ENCODE measurements around the gene SPAG6.
"Not testable (repeated sequence)": the region's sequence is repeated elsewhere in the genome, so short reads cannot be mapped to it uniquely, and the experiment has no call there.

SPAG6 gene

DNA sequence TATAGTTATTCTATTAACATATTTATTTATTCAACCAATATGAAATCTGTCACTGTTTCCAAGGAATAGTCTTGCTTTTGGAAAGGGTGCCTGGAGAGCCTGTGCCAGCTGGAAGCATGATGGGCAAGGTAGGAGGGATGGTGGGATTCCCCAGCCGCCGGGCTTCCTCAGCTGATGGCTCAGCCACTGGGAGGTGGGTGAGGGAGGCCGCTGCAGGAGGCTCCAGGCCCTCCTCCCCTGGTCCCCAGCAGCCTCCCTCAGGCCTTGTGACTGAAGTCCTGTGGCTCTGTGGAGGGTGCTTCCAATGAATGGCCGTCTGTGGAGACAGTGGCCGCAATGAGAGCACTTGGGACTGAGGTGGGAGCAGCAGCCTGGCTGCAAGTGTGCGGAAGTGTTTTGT is 27.0 kb downstream of the SPAG6 start:
- no peak for DNase-seq (ENCODE audit: low read depth)

DNA sequence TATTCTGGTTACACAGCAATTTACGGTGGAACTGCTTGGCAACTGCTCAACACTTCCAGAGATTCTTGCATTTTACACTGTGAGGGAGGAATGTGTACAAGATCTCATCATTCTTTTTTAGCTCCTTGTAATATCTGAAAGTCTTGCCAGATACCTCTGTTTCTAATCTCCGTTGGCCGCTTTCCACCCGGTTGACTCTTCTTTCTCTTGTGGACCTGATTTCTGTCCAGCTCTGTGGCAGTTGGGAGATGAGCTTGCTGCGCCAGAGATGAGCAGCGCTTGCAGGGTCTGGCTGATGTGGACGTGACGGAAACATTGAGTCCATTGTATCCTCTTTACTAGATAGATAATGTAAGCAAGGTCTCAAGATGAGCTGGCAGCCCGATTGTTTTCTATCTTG is 27.6 kb downstream of the SPAG6 start:
- DNase-seq (ENCODE audit: low read depth), result no peak

DNA sequence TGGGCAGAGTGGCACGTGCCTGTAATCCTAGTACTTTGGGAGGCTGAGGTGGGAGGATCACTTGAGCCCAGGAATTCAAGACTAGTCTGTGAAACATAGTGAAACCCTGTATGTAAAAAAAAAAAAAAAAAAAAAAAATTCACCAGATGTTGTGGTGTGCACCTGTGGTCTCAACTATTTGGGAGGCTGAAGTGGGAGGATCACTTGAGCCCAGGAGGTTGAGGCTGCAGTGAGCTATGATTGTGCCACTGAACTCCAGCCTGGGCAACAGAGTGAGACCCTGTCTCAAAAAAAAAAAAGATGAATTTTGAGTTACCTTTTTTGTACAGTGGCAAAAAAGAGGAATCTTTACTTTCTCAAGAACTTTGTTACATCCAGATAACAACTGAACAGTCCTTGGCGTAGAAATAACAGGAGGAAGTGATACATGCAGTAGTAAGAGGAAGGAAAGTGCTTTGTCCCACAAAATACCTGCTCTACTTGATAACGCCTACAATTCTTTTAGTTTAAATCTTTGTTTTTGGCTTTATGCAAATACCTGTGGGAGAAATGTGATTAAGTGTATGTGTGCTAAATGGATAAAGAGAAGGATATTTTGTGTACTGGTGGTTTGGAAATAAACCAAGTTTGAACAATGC is 29.3 kb downstream of the SPAG6 start:
- DNase-seq (ENCODE audit: low read depth), result no peak

DNA sequence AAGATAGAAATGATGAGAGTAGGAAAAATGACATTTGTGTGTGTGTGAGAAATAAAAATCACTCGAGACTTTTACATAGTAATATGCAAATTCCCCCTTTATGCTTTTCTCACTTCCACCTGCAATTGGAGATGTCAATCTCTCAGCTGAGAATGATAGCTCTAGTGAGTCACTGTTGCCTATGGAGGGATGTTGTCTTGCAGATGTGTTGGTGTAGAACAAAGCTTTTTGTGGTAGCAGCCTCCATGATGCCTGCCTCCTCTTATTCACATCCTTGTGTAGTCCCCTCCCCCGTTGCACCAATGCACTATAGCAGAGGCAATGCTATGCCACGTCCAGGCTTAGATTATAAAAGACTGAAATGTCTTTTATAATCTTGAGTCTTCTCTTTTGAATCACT is 33.8 kb downstream of the SPAG6 start:
- DNase-seq (ENCODE audit: low read depth), result no peak

DNA sequence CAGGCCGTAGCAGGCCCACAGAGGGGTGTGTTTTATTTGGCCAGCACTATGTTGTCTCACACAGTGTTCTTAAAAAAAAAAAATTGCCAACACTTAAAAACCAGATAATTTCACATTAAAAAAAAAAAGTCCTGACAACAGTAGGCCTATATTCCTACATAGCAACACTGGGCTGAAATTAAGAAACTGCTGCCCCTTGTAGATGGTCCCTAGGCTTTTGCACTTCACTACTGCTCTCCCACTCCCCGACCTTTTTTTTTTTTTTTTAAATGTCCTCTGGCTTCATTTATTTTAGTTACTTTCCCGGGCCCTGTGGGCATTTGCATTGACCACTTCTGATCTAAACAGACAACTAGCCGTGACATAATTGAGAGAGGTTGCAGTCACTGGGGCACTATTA is 36.0 kb downstream of the SPAG6 start:
- no peak for DNase-seq (ENCODE audit: low read depth)

DNA sequence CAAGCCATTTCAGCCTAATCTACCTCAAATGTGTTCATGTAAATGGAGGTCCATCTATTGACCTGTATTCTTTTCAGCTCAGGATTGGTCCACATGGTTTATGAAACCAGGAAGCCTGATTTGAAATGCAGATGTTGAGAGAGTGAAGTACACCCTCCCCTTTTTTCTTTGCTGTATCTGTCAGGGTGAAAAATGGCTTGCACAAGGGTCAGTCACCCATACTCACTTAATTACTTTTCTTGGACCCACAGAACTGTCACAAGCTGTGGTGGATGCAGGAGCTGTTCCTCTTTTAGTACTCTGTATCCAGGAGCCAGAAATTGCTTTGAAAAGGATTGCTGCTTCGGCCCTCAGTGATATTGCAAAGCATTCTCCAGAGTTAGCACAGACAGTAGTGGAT is 41.2 kb downstream of the SPAG6 start:
- no peak for DNase-seq (ENCODE audit: low read depth)

DNA sequence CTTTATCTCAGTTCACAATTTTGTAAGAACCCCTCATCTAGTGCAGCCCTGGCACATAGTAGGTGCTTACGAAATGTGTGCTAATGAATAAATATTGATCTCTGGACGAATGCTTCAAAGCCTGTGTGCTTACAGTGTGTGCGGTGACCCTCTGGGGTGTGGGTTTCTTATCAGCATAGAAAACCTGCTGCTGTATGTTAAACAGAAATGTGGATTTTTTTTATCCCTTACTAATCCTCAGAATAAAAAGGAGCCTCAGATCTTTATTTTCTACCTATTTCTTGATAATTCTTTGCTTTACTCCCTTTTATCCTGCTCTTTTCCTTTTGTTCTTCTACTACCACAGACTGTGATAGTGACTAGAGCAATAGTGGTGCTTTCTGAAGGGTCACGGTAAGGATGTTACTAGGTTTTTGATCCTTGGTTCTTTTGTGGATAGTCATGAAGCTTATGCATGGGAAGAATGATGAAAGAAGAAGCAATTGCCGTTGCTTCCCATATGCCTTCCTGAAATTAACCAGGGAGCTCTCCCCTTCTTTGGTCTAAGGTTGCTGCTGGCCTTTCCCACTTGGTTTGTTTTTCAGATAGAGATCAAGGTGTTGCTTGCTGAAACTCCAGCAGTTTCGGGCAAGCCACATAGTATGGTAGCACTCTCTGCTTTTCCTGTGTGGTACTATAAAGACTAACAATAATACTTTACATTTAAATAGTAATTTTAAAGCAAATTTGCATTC is 44.7 kb downstream of the SPAG6 start:
- no peak for DNase-seq (ENCODE audit: low read depth)

DNA sequence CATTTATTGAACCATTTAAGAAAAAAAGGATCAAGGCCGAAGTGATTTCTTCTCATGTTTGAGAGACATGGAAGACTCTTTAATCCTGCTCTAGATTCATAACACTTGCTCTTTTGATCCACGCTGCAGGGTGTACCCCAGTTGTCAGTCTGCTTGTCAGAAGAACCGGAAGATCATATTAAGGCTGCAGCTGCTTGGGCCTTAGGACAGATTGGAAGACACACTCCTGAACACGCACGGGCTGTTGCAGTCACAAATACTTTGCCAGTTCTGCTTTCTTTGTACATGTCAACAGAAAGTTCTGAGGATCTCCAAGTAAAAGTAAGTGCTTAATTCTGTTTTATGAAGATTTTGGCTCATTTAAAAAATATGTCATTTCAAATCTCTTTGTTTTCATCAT is 46.3 kb downstream of the SPAG6 start:
- no peak for DNase-seq (ENCODE audit: low read depth)

DNA sequence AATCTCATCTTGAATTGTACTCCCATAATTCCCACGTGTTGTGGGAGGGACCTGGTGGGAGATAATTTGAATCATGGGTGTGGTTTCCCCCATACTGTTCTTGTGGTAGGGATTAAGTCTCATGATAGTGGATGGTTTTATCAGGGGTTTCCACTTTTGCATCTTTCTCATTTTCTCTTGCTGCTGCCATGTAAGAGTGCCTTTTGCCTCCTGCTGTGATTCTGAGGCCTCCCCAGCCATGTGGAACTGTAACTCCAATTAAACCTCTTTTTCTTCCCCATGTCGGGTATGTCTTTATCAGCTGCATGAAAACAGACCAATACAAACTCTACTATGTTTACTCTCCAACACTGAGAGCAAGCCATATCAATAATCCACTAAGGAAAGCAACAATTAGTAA is 50.9 kb downstream of the SPAG6 start:
- DNase-seq (ENCODE audit: low read depth), result not testable (repeated sequence)

DNA sequence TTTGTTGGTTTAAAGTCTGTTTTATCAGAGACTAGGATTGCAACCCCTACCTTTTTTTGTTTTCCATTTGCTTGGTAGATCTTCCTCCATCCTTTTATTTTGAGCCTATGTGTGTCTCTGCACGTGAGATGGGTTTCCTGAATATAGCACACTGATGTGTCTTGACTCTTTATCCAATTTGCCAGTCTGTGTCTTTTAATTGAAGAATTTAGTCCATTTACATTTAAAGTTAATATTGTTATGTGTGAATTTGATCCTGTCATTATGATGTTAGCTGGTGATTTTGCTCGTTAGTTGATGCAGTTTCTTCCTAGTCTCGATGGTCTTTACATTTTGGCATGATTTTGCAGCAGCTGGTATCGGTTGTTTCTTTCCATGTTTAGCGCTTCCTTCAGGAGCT is 61.6 kb downstream of the SPAG6 start:
- not testable (repeated sequence) for DNase-seq (ENCODE audit: low read depth)

DNA sequence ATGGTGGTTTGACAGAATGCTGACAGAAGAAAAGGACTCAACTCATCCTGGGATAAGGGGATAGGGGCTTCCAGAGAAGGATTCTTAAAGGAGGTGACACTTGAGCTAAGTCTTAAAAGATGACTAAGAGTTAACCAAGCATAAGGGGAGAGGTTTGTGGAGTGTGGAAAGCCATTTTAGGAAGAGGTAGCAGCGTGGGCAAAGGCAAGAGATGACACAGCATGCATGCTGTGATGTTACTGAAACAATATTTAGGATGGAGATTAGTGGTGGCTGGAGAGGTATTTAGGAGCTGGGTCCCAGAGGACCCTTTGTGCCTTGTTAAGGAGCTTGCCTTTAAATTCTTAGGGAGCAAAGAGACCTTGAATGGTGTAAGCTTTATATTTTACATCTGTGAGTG is 65.1 kb downstream of the SPAG6 start:
- DNase-seq (ENCODE audit: low read depth), result no peak

DNA sequence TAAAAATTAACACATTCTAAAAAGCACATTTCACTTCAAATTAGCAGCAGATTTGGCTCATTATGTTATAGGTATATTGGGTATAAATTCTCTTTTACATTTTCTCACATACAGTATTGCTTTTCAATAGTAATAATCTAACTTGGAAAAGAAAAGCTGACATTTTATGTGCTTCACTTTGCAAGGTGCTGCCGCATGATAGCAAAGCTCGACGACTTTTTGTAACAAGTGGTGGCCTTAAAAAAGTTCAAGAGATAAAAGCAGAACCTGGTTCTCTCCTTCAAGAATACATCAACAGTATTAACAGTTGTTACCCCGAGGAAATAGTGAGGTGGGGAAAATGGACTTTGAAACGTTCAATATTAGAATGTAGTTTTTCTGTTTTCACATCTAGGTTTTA is 65.5 kb downstream of the SPAG6 start:
- DNase-seq (ENCODE audit: low read depth), result no peak

GRCh38 chr10:22414146-22414545 is 68.8 kb downstream of the SPAG6 start:
- no peak for DNase-seq (ENCODE audit: low read depth)

GRCh38 chr10:22415072-22415471 is 69.8 kb downstream of the SPAG6 start:
- no peak for DNase-seq (ENCODE audit: low read depth)

- DNase-seq (ENCODE audit: low read depth), result no peak
Observed at GRCh38 chr10:22417736-22418268, 72.5 kb downstream of the SPAG6 start.

GRCh38 chr10:22420787-22421517 is 75.7 kb downstream of the SPAG6 start:
- no peak for DNase-seq (ENCODE audit: low read depth)

- DNase-seq (ENCODE audit: low read depth), result no peak
Observed at GRCh38 chr10:22426653-22427052, 81.4 kb downstream of the SPAG6 start.

GRCh38 chr10:22427101-22427500 is 81.8 kb downstream of the SPAG6 start:
- DNase-seq (ENCODE audit: low read depth), result no peak

DNA sequence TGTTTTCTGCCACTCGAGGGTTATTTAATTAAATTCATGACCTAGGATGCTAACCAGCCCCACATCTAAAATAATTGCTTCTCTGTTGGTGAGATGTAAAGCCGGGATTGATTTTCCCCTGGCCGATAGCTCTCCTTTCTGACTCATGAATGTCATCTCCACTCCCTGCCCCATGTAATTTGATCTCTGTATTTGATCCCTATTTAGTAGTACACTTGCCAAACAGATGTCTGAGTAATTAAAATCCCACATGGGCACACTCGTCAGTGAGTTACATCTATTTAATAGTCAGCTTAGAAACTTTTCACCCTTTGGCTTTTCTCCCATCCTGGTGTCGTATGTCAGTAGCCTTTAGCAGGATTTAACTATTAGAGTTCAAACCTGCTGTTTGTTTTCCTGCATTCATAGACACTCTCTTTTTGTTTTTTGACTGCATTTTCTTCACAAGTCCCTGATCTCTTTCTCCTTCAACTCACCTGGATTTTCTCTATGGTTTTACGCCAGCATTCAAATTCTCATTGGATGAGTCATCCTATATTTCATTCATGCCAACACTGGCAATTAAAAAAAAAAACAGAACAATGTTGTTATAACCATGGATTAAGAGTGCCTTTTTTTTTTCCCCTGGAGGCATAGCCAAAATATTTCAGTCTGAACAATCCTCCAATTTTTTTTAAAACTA is 82.7 kb downstream of the SPAG6 start:
- DNase-seq (ENCODE audit: low read depth), result no peak

- no peak for DNase-seq (ENCODE audit: low read depth)
Observed at GRCh38 chr10:22429146-22429545, 83.8 kb downstream of the SPAG6 start.

- no peak for DNase-seq (ENCODE audit: low read depth)
Observed at GRCh38 chr10:22429981-22430421, 84.7 kb downstream of the SPAG6 start.

DNA sequence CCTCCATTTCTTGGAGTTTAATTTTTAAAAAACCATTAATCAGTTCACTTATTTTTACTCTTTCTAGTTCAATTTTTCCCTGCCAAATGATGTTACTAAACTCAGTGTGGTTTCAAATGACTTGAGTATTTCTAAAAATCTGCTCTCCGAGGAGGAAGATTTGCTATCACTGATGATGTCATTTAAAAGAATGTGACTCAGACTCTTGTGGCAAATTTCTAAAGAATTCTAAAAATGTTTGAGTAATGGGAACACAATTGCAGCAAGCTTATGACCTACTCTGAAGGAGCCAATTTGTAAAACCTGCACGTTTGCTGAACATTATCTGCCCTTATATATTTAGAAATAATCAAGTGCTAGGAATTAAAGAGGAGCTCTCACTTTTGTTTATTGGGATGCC is 88.6 kb downstream of the SPAG6 start:
- DNase-seq (ENCODE audit: low read depth), result no peak

Measured in activated T-helper 1 cell treated with Interleukin-2 at 50 U/mL for 16 hours (primary cell).